Coronary artery (tissue), 2 donors: ENCODE results near the gene DSCAM.

Experiments
- DNase-seq: peaks from one replicate; pipeline ENCODE4 v3.0.0-alpha.2; 2017; ENCODE audit warnings: low spot score
- H3K27ac ChIP-seq, 2 donors: fragments of 200-600 bp; sonication (generic); one replicate each; pipeline ENCODE4 v1.5.1; 2016 to 2019
- H3K4me3 ChIP-seq: fragments of 200-600 bp; sonication (generic); 2 replicates; pipeline ENCODE4 v1.5.1; 2016; ENCODE audit warnings: mild to moderate bottlenecking, moderate library complexity
- CTCF ChIP-seq: fragments of 200-600 bp; sonication (generic); IDR thresholded peaks from one replicate; pipeline ENCODE4 v1.5.1; 2019; ENCODE audit warnings: antibody characterized with exemption

The DSCAM gene

GRCh38 chr21:39976800-39977199 is 870.2 kb downstream of the DSCAM start:
- no peak overlapping the region for H3K27ac ChIP-seq
- no peak overlapping the region for H3K4me3 ChIP-seq
- no peak for TF ChIP-seq CTCF
- DNase-seq: no peak

- no peak for TF ChIP-seq CTCF
- H3K27ac ChIP-seq: no peak overlapping the region
- H3K4me3 ChIP-seq: no peak overlapping the region
- no peak for DNase-seq
These were observed 873.8 kb downstream of the DSCAM start for GRCh38 chr21:39972976-39973770.

- H3K27ac ChIP-seq: no peak overlapping the region
- no peak for TF ChIP-seq CTCF
- H3K4me3 ChIP-seq: no peak overlapping the region
- DNase-seq: no peak
These were observed 874.5 kb downstream of the DSCAM start for GRCh38 chr21:39972471-39972870.

- TF ChIP-seq CTCF: no peak
- Histone ChIP-seq H3K4me3 (no peak overlapping the region), H3K27ac (no peak overlapping the region)
- DNase-seq: no peak
These were observed 875.0 kb downstream of the DSCAM start for GRCh38 chr21:39971956-39972355.

GRCh38 chr21:39969691-39970364 is 877.1 kb downstream of the DSCAM start:
- TF ChIP-seq CTCF: no peak
- DNase-seq: no peak
- H3K27ac ChIP-seq: no peak overlapping the region
- H3K4me3 ChIP-seq: no peak overlapping the region

GRCh38 chr21:39968010-39968409 is 878.9 kb downstream of the DSCAM start:
- no peak for TF ChIP-seq CTCF
- DNase-seq: no peak

GRCh38 chr21:39966786-39967185 is 880.2 kb downstream of the DSCAM start:
- Histone ChIP-seq H3K27ac (no peak overlapping the region), H3K4me3 (no peak overlapping the region)
- no peak for TF ChIP-seq CTCF
- no peak for DNase-seq

More at GRCh38 chr21:39968010-39968409, 878.9 kb downstream of the DSCAM start:
- no peak overlapping the region for H3K27ac ChIP-seq
- no peak overlapping the region for H3K4me3 ChIP-seq
